Ureter (tissue), 1 donor: ENCODE data around the gene GPC5. TPM values are rescaled to one million over a fixed set of nuclear protein-coding genes. Genes with fewer than 3 reads are reported as not detected.

Experiments used
- DNase-seq: peaks from one replicate; pipeline ENCODE4 v3.0.0-alpha.2; 2020; ENCODE audit warnings: low spot score
- total RNA-seq: library from RNA; stranded (reverse); gene quantifications from one replicate; pipeline ENCODE4 v1.2.4, GENCODE V29; 2023
- donor health status: DM: yes; HTN: yes; CAD: no.

The GPC5 gene
- total RNA-seq, 1 donor from 2014 or later, result 0.39 TPM

DNA sequence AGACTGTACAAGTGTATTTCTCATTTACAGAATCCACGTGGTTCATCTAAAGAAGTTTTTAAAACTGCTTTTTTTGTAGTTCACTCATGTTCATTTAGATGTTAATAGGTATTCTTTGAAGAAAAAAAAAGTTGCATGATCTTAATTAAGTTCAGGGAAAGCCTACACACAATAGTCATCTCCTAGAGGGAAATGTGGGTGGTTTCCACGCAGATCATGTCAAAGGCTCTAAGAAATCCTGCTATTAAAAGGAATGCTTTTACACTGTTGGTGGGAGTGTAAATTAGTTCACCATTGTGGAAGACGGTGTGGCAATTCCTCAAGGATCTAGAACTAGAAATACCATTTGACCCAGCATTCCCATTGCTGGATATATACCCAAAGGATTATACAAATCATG is 312.3 kb downstream of the GPC5 start:
- DNase-seq, result no peak

DNA sequence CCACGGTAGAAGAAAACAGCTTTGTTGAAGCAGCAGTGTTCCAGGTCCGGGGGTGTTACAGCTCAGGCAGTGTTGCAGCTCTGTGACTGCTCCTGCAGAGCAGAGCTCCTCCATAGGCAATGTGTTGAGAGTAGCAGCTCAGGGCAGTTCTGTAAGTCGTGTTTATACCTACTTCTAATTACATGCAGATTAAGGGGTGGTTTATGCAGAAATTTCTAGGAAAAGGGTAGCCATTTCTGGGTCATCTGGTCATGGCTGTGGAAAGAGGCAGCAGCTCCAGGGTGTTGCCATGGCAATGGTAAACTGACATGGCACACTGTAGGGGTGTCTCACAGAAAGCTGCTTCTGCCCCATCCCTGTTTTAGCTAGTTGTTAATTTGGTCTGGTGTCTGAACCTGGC is 316.4 kb downstream of the GPC5 start:
- DNase-seq, result no peak

DNA sequence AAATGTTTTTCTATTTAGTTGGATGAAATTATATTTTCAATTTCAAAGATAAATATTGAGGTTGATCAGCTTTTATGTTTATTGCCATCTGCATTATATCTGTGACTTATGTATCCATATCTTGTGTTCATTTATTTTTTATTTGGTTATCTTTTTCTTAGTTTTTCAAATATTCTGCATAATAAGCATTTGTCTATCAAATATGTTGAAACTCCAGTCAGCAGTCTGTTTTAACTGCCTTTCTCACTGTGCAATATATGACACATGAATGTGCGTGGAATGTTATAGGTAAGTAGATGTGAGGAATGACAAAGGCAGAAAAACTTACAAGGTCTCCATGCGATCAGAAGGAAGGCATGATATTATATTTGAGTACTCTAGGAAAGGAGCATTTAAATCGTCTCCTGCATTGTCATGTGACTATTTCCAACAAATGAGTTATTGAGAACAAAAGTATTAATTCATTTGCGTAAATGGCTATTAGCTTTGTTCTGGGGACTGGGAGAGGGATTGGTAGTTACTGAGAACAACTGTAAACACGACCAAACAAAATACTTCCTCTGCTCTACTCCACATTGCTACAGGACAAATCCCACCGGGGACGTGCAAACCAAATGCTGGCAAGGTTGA is 318.1 kb downstream of the GPC5 start:
- no peak for DNase-seq

DNA sequence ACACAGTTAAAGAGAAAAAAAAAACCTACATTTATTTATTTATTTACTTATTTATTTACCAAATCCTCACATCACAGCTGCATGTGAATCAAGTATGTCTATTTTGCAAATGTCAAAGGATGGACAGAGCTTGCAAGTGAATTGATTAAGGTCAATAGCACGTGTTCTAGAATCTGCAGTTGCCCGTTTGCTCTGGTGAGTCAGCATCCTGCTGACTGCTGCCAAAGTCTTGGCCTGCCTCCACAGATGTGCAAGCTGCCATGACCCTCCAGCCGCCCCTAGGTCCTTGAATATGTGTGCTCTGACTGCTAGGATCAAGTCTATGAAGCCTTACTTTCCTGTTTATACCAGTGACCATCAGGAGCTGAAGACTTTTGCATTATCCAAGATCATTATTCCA is 320.6 kb downstream of the GPC5 start:
- no peak for DNase-seq

DNA sequence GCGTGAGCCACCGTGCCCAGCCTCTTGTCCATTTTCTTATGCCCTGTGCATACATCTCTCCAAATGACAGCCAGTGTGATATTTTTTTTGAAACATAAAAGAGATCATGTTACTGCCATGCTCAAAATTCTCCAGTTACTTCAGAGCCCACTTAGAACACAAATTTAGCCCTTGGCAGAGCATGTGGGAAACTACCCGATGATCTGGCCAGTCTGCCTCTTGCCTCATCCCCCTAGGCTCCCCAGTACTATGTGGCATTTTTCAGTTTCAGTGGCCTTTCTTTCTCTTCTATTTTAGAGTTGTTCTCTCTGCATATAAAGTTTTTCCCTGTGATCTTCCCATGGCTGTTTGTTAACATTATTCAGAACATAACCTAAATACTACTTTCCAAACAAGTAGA is 323.0 kb downstream of the GPC5 start:
- DNase-seq, result no peak

DNA sequence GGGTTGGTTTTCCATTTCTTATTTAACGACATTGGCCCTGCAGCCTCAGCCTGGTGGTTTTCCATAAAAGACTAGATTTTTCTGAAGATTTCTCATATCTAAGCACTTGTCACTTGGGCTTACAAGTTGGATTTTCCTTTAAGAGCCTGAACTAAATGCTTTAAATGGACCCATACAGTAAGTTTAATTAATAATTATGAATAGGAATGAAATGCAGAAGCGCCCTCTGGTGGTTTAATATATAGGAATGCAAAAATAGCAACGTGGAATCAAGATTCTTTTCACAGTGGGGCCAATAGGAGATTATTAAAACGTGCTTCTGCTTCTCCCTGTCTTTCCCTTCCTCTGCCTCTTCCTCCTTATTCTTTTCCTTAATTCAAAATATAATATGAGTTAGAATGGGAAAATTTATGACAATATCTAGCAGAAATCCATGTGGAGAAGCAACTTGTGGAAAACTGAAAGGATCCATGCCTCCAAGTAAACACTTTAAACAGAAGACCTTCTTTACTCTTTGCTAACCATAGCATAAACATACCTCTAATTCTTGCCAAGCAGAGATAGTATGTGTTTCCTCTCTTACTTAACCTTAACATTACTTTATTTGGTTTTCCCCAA is 324.0 kb downstream of the GPC5 start:
- no peak for DNase-seq

DNA sequence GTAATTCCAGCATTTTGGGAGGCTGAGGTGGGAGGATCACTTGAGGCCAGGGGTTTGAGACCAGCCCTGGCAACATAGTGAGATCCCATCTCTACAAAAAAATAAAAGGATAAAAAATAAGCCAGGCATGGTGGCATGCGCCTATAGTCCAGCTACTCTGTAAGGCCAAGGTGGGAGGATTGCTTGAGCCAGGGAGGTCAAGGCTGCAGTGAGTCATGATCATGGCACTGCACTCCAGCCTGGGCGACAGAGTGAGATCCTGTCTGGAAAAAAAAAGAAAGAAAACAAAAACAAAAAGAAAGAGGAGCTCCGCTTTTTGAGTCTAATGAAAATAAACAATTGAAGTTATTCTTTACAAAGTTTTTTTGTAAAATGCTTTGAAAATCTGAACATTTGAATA is 326.2 kb downstream of the GPC5 start:
- DNase-seq, result no peak

DNA sequence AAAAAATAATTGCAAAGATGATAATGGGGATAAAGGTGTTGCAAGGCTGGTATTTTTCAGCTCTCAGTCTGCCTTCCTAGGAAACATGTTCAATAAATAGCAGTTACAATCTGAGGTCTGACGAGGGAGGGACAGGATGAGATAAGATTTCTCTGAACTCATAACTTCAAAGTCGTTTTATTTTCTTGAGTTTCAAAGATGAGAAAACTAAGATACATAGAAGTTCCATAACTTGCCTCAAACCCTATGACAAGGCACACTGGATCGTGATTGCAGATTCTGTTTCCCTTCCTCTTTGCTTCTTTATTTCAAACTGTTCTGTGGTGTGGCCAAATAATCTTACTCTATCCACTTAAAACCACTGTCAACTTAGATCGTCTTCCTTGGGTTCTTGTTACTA is 327.2 kb downstream of the GPC5 start:
- DNase-seq, result no peak

DNA sequence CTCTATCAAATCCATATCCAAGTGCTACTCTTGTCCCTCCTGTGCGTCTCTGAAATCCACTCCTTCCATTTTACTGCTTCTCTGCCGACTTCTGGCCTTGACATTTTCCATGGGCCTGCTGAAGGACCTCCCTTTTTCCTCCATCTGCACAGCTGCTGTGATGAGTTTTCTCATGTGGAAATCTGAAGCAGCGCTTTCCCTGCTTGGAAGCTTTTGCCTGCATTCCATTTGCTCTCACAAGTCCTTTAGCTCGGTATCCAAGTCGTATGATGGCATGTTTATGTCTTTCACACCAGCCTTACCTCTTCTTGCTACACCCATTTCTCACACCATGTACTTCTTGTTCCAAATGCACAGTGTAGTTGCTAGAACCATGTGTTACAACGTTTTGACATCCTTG is 328.2 kb downstream of the GPC5 start:
- no peak for DNase-seq

DNA sequence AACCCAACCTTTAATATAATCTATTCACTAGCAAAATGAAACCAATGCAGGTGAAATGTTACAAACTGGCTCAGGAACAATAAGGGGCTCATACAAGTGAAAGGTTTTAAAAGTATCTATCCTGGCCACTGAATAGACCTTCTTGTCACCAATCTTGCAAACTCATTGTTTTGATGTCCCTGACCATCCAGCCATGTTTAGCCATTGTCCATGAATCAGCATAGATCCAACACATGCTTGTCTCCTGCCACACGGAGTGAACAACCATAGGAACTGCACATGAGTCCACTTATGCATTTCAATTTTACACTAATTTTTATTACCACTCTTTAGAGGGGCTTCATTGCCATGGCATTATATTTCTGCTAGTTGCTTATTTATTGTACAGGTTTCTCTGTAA is 331.4 kb downstream of the GPC5 start:
- no peak for DNase-seq

DNA sequence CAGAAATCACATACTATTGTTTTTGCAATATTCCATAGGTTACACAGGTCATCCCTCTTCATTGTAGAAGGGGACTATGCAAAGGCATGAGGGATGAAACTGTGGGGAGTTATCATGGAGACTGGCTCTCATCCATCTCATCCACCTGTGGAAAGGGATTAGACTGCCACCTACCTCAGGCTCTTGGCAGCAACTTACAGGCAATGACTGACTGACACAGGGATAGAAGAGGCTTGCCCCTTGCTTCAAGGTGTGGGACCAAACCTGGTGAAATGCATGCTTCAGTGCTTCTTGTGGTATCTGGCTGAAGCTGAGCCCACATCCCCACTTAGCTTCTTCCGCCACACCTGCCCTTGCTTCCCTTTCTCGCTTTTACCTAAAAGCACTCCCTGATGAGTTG is 341.3 kb downstream of the GPC5 start:
- no peak for DNase-seq

DNA sequence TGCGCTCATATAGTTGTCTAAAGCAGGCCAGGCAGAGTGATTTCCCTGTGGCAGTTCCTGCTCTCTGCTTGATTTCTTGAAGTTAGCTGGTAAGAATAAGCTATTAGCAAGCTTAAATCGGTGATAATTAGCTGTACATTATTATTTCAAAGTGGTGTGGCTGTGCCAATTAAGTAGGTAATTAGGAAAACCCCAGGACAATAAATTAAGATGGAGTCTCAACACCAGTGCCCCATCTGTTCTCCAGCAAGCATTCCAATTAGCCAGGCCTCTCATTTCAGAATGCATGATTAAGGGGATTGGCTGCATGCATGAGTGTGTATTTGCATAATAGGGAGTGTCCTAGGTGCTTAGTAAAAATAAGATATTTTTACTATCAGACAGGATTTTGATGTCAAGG is 342.3 kb downstream of the GPC5 start:
- DNase-seq, result no peak

DNA sequence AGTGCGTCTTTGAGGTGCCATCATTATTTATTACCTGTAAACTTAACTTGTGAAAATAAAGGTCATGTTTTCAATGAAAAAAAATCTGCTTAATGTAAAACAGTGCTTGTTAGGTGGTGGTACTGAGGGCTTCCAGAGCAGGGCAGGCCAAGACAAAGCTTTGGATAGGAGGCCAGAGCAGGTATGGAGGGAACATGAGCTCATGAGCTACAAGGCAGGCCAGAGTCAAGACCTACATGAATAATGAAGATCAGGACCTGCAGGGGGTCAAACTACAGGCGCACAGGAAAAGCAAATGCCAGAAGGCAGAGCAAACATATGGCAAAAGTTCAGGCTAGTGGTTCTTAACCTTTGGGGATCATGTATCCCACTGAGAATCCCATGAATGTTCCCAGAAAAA is 343.5 kb downstream of the GPC5 start:
- no peak for DNase-seq

DNA sequence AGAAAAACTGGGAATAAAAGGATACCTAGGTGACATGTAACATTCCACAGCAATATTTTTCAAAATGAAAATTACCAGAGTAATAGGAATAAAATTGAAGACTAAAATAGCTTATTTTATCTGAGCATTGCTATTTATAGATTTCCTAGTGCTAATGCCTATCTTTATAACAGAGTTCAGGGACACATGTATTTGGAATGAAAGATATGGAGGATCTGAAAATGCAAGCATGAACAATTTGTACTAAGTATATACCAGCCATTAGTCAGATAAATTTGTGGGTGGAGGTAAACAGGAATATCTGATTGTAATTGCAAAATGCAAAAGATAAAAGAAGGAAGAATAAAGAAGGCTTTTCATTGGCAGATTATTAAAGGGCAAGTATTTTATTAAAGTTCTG is 345.9 kb downstream of the GPC5 start:
- DNase-seq, result no peak

DNA sequence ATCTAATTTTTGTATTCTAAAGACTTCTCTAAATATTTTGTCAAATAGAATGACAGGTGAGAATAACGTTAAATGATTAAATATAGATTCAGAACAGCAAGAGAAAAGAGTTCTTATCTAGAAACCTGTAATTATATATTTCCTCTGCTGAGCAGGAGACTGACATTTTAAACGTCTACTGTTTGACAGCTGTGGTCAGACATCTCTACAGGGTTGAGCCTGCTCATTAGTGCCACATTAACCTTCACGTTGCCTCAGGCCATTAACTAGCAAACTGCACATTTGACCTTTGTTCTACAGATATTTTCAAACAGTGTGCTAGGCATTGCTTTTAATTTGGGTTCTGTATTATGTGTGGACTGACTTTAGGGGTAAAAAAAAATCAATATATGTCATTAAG is 347.5 kb downstream of the GPC5 start:
- no peak for DNase-seq

DNA sequence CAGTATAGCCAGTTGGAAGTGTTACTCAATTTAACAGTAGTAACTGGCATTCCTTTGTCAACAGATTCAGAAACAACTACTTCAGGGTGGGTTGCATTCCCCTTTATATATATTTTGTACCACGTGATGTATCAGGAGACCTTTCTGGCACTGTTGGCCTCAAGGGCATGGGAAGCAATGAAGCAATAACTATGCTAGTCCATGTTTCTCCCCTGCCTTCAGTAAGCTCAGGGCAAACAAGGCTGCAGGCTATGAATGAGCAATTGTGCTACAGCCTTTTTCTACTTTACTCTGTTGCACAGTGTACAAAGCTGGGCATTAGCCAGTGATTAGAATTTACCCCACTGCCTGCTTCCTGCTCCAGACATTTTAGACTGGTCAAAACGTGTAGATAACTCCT is 348.8 kb downstream of the GPC5 start:
- no peak for DNase-seq

DNA sequence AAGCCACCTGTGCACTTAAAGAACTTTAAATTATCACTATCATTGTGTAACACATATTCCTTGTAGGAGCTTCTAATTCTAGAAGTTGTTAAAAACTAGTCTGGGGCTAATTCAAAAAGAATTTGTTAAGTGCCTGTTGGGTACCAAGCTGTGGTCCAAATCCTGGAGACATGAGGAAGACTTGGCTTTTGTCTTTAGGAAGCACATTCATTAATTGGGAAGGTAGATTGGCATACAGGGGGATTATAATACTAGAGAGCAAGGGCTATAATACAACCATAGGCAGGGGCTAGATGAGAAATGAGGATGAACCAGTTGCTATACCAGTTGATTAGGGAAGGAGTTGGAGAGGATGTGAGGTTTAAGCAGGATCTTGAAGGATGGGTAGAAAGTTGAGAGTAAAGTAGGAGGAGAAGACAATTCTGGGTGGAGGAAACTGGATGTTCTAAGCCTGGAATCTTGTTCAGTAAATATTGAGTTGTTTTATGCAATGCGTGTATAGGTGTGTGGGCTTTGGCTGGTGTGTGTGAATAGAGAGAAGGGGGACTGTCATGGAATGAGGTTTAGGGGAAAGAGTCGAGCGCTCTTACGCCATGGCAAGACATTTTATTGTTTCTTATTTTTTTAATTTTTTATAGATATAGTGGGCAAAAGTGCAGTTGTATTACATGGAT is 350.1 kb downstream of the GPC5 start:
- no peak for DNase-seq

DNA sequence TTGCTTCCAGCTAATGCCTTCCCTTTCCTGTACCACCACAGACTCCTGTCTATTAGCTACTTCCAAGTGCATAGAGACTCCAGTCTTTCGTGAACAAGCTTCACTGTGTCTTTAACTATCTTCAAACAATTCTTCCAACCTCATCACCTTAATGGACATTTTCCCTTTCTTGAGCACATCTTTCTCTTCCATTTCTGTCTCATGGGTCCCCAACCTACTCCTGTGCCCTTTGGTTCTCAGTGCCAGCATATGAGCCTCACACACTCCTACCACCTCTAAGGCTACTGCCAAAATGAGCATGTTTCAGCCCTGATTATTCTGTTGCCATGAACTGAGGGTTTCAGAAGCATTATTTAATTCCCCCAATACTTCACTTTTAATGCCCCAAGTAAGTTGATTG is 360.3 kb downstream of the GPC5 start:
- no peak for DNase-seq

DNA sequence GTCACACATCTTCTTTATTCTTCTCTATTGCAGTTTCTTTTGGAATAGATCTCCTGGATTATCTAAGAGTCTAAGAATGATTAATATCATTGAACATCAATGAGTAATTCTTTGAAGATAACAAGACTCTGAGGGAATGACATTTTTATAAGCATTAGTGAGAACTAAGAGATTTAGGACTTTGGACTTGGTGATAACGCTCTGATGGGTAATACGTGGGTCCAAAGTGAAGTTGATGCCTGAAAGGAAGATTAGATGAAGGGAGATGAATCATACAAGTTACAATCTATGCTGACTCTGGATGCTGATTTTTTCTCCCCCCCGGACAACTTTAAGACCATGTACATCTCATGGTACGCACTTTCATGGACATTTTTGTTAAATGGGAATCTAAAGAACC is 364.5 kb downstream of the GPC5 start:
- DNase-seq, result no peak

DNA sequence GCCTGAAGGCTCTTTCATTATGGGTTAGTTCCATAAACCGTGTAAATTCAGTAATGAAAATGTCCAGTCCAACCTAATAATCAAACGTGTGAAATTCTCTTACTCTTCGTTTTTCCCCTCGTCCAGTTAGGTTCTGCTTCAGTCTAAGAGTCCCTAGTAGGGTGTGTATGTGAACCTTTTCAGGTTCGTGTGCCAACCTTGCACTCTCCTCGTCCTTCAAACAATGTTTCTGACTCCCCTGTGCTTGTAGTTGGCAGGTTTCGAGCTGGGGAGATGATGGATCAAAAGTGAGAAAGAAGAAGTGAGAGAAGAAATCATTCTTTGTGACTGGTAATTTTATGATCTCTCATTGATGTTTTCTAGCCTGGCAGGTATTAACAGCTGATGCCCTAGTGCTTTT is 366.1 kb downstream of the GPC5 start:
- no peak for DNase-seq

DNA sequence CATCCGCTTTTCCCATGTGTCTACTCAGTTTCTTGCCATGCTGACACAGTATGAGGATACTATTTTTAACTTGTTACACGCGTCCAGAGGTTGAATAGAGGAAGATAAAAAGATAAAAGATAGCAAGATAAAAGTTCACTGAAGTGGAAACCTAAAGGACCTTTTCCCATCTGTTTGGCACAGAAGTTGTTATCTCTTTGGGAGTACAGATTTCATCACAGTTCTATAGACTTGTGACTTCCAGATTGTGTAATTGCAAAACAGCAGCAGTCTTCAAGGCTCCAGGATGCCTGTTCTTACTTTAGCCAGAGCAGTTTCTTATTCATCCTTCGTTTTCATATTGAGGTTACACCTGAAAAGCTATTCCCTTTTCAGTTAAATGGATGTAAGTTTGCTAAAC is 369.2 kb downstream of the GPC5 start:
- no peak for DNase-seq

DNA sequence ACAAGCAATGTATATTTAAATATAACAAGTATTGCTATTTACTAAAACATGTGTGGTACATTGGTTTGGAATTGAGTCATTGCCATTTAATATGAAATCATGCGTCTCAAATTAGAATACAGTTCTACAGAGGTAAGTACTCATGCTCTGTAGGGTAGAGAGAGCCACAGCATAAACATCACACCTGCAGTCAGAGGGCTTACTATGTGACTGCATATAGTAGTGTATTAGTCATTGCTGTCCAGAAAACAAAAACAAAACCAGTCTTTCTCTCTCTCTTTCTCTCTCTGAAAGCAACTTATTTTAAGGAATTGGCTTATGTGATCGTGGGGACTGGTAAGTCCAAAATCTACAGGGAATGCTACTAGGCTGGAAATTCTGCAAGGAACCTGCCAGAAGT is 370.3 kb downstream of the GPC5 start:
- no peak for DNase-seq

DNA sequence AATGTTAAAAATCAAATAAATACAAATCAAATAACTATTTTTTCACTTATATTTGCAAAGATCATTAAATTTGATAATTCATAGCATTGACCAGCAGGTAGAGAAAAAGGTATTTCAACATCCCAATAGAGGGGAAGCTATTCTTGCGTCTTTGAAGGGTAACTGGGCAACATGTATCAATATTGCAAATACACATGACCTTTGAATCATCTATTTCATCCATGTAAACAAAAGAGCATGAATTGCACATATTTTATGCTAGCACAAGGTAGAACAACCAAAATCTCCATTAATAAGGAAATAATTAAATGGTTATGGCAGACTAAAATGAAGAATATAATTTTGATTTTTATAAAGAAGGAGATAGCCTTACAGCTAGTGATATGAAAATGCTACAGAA is 372.8 kb downstream of the GPC5 start:
- no peak for DNase-seq
